ENCODE measurements around the gene RHCG.

Gene RHCG

GRCh38 chr15:89459271-89460038 is 36.9 kb downstream of the RHCG start:
- H3K4me2 ChIP-seq (ENCODE audit: low read length) = no peak overlapping the region
- H2AFZ ChIP-seq (ENCODE audit: low read length) = no peak overlapping the region
- no peaks in the 10 kb centered on the region for H3F3A ChIP-seq (ENCODE audit: insufficient read depth, low read length)
- H3K9me2 ChIP-seq (ENCODE audit: low read depth, low read length) = no peaks in the 10 kb centered on the region
- H4K20me1 ChIP-seq (ENCODE audit: insufficient read depth, low read length) = no peaks in the 10 kb centered on the region
- H3K27ac ChIP-seq (ENCODE audit: low read depth, low read length, poor library complexity, severe bottlenecking) = no peak overlapping the region
- no peak overlapping the region for H3K4me3 ChIP-seq (ENCODE audit: low read depth, low read length, poor library complexity, severe bottlenecking)
- H3K36me3 ChIP-seq (ENCODE audit: insufficient read depth, low read length) = no peaks in the 10 kb centered on the region
- H3K79me2 ChIP-seq (ENCODE audit: insufficient read depth, low read length) = no peaks in the 10 kb centered on the region
- peaks cover 2% of the 10 kb centered on the region; the same call in 1 of the 2 replicates for H3K9me3 ChIP-seq (ENCODE audit: low read length)
- H3K9ac ChIP-seq (ENCODE audit: low read length) = no peak overlapping the region
- H3K27me3 ChIP-seq (ENCODE audit: insufficient read depth, low read length) = no peaks in the 10 kb centered on the region; the same call in 1 of the 2 replicates
- TF ChIP-seq EZH2 (IDR thresholded peaks at IDR 0.05; ENCODE audit: borderline replicate concordance, low read length) = no peak
- no peak for TF ChIP-seq CTCF (IDR thresholded peaks at IDR 0.05; ENCODE audit: low read length)
- no peaks in the 10 kb centered on the region for H3K4me1 ChIP-seq (ENCODE audit: insufficient read depth, low read length, severe bottlenecking)

DNA sequence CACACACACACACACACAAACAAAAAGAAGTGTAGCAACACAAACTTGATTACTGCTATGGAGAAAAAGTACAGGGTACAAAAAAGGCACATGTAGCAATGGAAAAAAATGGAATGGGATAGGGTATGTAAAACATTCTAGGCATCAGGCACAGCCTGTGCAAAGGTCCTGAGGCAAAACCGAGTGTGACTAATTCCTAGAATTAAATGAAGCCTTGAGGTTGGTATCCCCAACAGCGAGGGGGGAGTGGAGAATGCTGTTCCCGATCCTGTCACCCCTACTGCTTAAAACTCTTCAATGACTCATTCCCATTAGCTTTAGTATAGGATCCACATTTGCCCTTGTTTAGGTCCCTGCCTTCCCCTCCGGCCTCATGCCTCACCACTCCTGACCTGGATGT is 37.9 kb downstream of the RHCG start:
- Histone ChIP-seq H2AFZ (ENCODE audit: low read length) (no peak overlapping the region), H4K20me1 (ENCODE audit: insufficient read depth, low read length) (no peaks in the 10 kb centered on the region), H3K4me2 (ENCODE audit: low read length) (no peak overlapping the region), H3F3A (ENCODE audit: insufficient read depth, low read length) (no peaks in the 10 kb centered on the region), H3K9me2 (ENCODE audit: low read depth, low read length) (no peaks in the 10 kb centered on the region), H3K4me3 (ENCODE audit: low read depth, low read length, poor library complexity, severe bottlenecking) (no peak overlapping the region), H3K4me1 (ENCODE audit: insufficient read depth, low read length, severe bottlenecking) (no peaks in the 10 kb centered on the region), H3K27me3 (ENCODE audit: insufficient read depth, low read length) (no peaks in the 10 kb centered on the region; the same call in 1 of the 2 replicates), H3K27ac (ENCODE audit: low read depth, low read length, poor library complexity, severe bottlenecking) (no peak overlapping the region), H3K9ac (ENCODE audit: low read length) (no peak overlapping the region), H3K9me3 (ENCODE audit: low read length) (peaks cover 2% of the 10 kb centered on the region; the same call in 1 of the 2 replicates), H3K79me2 (ENCODE audit: insufficient read depth, low read length) (no peaks in the 10 kb centered on the region), H3K36me3 (ENCODE audit: insufficient read depth, low read length) (no peaks in the 10 kb centered on the region)
- TF ChIP-seq CTCF (IDR thresholded peaks at IDR 0.05; ENCODE audit: low read length) = no peak
- no peak for TF ChIP-seq EZH2 (IDR thresholded peaks at IDR 0.05; ENCODE audit: borderline replicate concordance, low read length)

- H3K9ac ChIP-seq (ENCODE audit: low read length) = no peak overlapping the region
- no peaks in the 10 kb centered on the region for H3K79me2 ChIP-seq (ENCODE audit: insufficient read depth, low read length)
- no peaks in the 10 kb centered on the region for H3F3A ChIP-seq (ENCODE audit: insufficient read depth, low read length)
- H3K27ac ChIP-seq (ENCODE audit: low read depth, low read length, poor library complexity, severe bottlenecking) = no peak overlapping the region
- no peaks in the 10 kb centered on the region for H4K20me1 ChIP-seq (ENCODE audit: insufficient read depth, low read length)
- no peak overlapping the region for H3K4me2 ChIP-seq (ENCODE audit: low read length)
- TF ChIP-seq CTCF (IDR thresholded peaks at IDR 0.05; ENCODE audit: low read length) (no peak), EZH2 (IDR thresholded peaks at IDR 0.05; ENCODE audit: borderline replicate concordance, low read length) (no peak)
- peak overlapping the region; percentile 83; the same call in 1 of the 2 replicates for H2AFZ ChIP-seq (ENCODE audit: low read length)
- no peaks in the 10 kb centered on the region for H3K4me1 ChIP-seq (ENCODE audit: insufficient read depth, low read length, severe bottlenecking)
- no peaks in the 10 kb centered on the region for H3K27me3 ChIP-seq (ENCODE audit: insufficient read depth, low read length)
- no peaks in the 10 kb centered on the region for H3K9me2 ChIP-seq (ENCODE audit: low read depth, low read length)
- peaks cover 2% of the 10 kb centered on the region; the same call in 1 of the 2 replicates for H3K9me3 ChIP-seq (ENCODE audit: low read length)
- no peak overlapping the region for H3K4me3 ChIP-seq (ENCODE audit: low read depth, low read length, poor library complexity, severe bottlenecking)
- H3K36me3 ChIP-seq (ENCODE audit: insufficient read depth, low read length) = no peaks in the 10 kb centered on the region
These were observed 39.3 kb downstream of the RHCG start for GRCh38 chr15:89457086-89457485.

Measured in OCI-LY1 (cell line).